ENCODE results near the gene OSBPL8.

DNA sequence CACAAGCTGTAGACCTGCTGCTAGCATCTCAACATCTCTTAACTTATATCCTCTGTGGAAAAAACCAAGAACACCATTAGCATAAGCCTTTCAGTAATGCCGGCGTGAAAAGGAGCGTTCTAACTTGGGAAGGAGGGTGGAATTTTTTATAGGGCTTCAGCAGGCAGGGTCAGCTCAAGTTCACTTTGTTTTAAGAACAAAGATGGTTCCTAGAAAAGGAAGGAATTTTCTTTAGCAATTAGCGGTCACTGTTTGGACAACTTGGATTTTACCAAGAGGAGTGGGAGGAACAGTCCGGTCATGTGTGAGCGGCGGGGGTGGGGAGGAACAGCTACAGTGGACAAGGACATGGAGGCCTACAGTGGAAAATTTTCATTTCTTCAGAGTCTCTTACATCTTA lies 247.3 kb downstream of the OSBPL8 start:
- no peak for TF ChIP-seq CTCF (IDR thresholded peaks at IDR 0.05)
- no peak for TF ChIP-seq EP300 (IDR thresholded peaks at IDR 0.05)
- TF ChIP-seq POLR2A (IDR thresholded peaks at IDR 0.05) = no peak

Data from sigmoid colon (tissue), 4 donors.